Smooth muscle cell (in vitro differentiated cells): ENCODE measurements around the gene GPC6. TPM values are rescaled to one million over a fixed set of nuclear protein-coding genes. Genes with fewer than 3 reads are reported as not detected.
A peak's percentile ranks its signal among the peaks of the same experiment; 100 is the strongest.

ENCODE experiments used
- DNase-seq: peaks from one replicate; lab custom pipeline; 2025; ENCODE audit not compliant: unreplicated experiment; lab: John Stamatoyannopoulos, UW
- H2AFZ ChIP-seq: fragments of 200-600 bp; sonication (generic); 2 replicates; pipeline ENCODE4 v1.6.0; 2016; ENCODE audit warnings: antibody characterized with exemption, low read depth, mild to moderate bottlenecking
- H3F3A ChIP-seq: fragments of 200-600 bp; sonication (generic); 2 replicates; pipeline ENCODE4 v1.6.0; 2017; ENCODE audit warnings: antibody characterized with exemption, low read depth
- H3K27ac ChIP-seq: fragments of 200-600 bp; sonication (generic); 2 replicates; pipeline ENCODE4 v1.5.1; 2016; ENCODE audit warnings: low read depth, mild to moderate bottlenecking
- H3K27me3 ChIP-seq: fragments of 200-600 bp; sonication (generic); 2 replicates; pipeline ENCODE4 v1.6.1; 2016; ENCODE audit warnings: low read depth, mild to moderate bottlenecking
- H3K36me3 ChIP-seq: fragments of 200-600 bp; sonication (generic); 2 replicates; pipeline ENCODE4 v1.5.1; 2016; ENCODE audit warnings: low read depth
- H3K4me1 ChIP-seq: fragments of 200-600 bp; sonication (generic); 2 replicates; pipeline ENCODE4 v1.5.1; 2016; ENCODE audit warnings: low read depth
- H3K4me2 ChIP-seq: fragments of 200-600 bp; sonication (generic); 2 replicates; pipeline ENCODE4 v1.6.0; 2016; ENCODE audit warnings: mild to moderate bottlenecking
- H3K4me3 ChIP-seq: fragments of 200-600 bp; sonication (generic); 2 replicates; pipeline ENCODE4 v1.5.1; 2016; ENCODE audit warnings: mild to moderate bottlenecking
- H3K79me2 ChIP-seq: fragments of 200-600 bp; sonication (generic); 2 replicates; pipeline ENCODE4 v1.6.0; 2016; ENCODE audit warnings: low read depth, mild to moderate bottlenecking
- H3K9ac ChIP-seq: fragments of 200-600 bp; sonication (generic); 2 replicates; pipeline ENCODE4 v1.6.0; 2016; ENCODE audit warnings: low read depth
- H3K9me3 ChIP-seq: fragments of 200-600 bp; sonication (generic); replicated peaks from 2 replicates; pipeline ENCODE4 v1.5.1; 2016; ENCODE audit warnings: low read depth
- H4K20me1 ChIP-seq: fragments of 200-600 bp; sonication (generic); 2 replicates; pipeline ENCODE4 v1.6.0; 2016; ENCODE audit warnings: low read depth
- whole genome bisulfite sequencing: methylation state at CpG from one replicate; pipeline ENCODE4 v1.1.7; 2016; ENCODE audit warnings: low lambda C conversion rate; 5-methylcytosine and 5-hydroxymethylcytosine counted together
- polyA plus RNA-seq: library from polyadenylated mRNA; unstranded; fragments of >200 nt; fragmentation: Nextera tagmentation; extraction: Ambion mirVana; gene quantifications from 2 replicates; pipeline ENCODE4 v1.2.1, GENCODE V29; 2016
- total RNA-seq: library from RNA; depleted of rRNA; stranded (reverse); fragments of >200 nt; gene quantifications from 2 replicates; pipeline ENCODE4 v1.2.3, GENCODE V29; 2014
- TF ChIP-seq, protein P1 (sequence below): fragments of 200-600 bp; sonication (generic); IDR thresholded peaks from 2 replicates; pipeline ENCODE4 v1.5.1; 2017; ENCODE audit warnings: borderline replicate concordance, mild to moderate bottlenecking, antibody characterized with exemption; ENCODE audit not compliant: insufficient read depth, poor library complexity, severe bottlenecking

GPC6 gene
- total and polyA plus RNA-seq, 2 experiments from 2014 or later: 19.7 to 68.5 TPM

DNA sequence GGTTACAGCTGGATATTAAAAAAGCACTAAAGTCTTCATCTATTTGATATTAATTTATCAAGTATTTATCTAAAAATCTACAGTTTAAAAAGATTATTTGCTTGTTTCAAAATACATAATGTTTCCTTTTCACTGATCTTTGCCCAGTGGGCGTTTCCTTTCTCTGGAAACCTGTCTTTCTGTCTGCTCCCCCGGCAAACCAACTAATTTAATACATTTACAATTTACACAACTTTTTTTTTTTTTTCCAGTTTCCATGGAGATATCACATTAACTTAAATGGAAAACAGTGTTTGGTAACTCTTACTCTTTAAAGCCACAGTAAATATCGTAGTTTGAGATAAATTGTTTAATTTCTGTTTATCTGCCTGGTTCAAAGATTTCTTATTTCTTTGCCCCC lies 5.3 kb downstream of the GPC6 start:
- no peak for DNase-seq
- H3K27ac ChIP-seq: no peak overlapping the region
- H3K27me3 ChIP-seq: no peaks in the 10 kb centered on the region
- H3K9ac ChIP-seq: no peak overlapping the region
- no peak overlapping the region for H2AFZ ChIP-seq
- H4K20me1 ChIP-seq: no peaks in the 10 kb centered on the region
- peak overlapping the region; percentile 1 for H3K4me2 ChIP-seq
- TF ChIP-seq, protein P1, sequence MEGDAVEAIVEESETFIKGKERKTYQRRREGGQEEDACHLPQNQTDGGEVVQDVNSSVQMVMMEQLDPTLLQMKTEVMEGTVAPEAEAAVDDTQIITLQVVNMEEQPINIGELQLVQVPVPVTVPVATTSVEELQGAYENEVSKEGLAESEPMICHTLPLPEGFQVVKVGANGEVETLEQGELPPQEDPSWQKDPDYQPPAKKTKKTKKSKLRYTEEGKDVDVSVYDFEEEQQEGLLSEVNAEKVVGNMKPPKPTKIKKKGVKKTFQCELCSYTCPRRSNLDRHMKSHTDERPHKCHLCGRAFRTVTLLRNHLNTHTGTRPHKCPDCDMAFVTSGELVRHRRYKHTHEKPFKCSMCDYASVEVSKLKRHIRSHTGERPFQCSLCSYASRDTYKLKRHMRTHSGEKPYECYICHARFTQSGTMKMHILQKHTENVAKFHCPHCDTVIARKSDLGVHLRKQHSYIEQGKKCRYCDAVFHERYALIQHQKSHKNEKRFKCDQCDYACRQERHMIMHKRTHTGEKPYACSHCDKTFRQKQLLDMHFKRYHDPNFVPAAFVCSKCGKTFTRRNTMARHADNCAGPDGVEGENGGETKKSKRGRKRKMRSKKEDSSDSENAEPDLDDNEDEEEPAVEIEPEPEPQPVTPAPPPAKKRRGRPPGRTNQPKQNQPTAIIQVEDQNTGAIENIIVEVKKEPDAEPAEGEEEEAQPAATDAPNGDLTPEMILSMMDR: no peak
- H3K4me1 ChIP-seq: peaks cover 20% of the 10 kb centered on the region
- H3K79me2 ChIP-seq: peaks cover 73% of the 10 kb centered on the region
- no peaks in the 10 kb centered on the region for H3F3A ChIP-seq
- no peaks in the 10 kb centered on the region for H3K36me3 ChIP-seq
- WGBS: 65% methylated on average over 3 of the region's 3 CpGs
- H3K9me3 ChIP-seq: no peaks in the 10 kb centered on the region
- peak overlapping the region; percentile 23 for H3K4me3 ChIP-seq

DNA sequence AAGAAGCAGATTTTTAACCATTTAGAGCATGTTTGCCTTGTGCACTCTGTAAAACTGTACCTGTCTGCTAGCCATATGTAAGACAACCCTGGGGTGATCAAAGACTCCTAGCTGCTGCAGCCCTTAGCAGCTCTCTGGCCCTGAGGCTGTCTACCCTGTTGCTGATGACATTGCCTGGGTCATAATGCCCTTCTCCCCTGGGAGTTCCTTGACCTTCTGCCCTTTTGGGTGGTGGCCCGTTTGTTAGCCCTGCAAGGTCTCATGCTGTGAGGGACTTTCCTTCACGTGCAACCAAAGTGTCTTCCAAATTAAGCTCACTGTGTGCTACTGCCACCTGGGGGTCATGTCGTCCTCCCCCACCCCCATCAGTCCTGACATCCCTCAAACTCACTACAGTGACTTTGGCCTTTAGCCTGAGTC lies 7.4 kb downstream of the GPC6 start:
- Histone ChIP-seq H4K20me1 (no peaks in the 10 kb centered on the region), H3F3A (no peaks in the 10 kb centered on the region), H3K4me3 (no peak overlapping the region), H2AFZ (no peak overlapping the region), H3K27ac (no peak overlapping the region), H3K4me1 (peaks cover 20% of the 10 kb centered on the region), H3K27me3 (no peaks in the 10 kb centered on the region), H3K9ac (no peak overlapping the region), H3K79me2 (peaks cover 89% of the 10 kb centered on the region), H3K4me2 (no peak overlapping the region), H3K9me3 (peaks cover 2% of the 10 kb centered on the region), H3K36me3 (peaks cover 6% of the 10 kb centered on the region)
- WGBS: 50% methylated on average over 3 of the region's 3 CpGs
- no peak for DNase-seq
- TF ChIP-seq, protein P1: no peak

DNA sequence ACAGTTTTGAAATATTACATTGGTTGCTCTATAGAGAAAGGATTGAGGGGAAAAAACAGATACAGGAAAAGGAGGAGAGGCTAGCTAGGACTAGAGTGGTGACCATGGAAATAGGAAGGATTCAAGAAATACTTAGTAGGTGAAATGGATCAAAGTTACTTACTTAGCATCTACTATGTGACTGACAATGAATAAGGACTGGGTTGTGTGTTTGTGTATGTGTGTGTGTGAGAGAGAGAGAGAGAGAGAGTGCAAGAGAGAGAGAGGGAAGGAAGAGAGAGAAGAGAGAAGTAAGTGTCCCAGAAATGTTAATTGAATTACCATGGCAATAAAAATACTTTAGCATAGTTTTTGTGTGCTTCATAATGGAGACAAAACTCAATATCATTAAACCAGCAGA lies 7.9 kb downstream of the GPC6 start:
- Histone ChIP-seq H3K9me3 (peaks cover 2% of the 10 kb centered on the region), H3K9ac (no peak overlapping the region), H3K4me1 (peaks cover 15% of the 10 kb centered on the region), H2AFZ (no peak overlapping the region), H4K20me1 (no peaks in the 10 kb centered on the region), H3K27ac (no peak overlapping the region), H3K27me3 (no peaks in the 10 kb centered on the region), H3K36me3 (peaks cover 9% of the 10 kb centered on the region), H3K79me2 (peaks cover 89% of the 10 kb centered on the region), H3F3A (no peaks in the 10 kb centered on the region), H3K4me3 (no peak overlapping the region), H3K4me2 (no peak overlapping the region)
- DNase-seq: no peak
- TF ChIP-seq, protein P1: no peak

DNA sequence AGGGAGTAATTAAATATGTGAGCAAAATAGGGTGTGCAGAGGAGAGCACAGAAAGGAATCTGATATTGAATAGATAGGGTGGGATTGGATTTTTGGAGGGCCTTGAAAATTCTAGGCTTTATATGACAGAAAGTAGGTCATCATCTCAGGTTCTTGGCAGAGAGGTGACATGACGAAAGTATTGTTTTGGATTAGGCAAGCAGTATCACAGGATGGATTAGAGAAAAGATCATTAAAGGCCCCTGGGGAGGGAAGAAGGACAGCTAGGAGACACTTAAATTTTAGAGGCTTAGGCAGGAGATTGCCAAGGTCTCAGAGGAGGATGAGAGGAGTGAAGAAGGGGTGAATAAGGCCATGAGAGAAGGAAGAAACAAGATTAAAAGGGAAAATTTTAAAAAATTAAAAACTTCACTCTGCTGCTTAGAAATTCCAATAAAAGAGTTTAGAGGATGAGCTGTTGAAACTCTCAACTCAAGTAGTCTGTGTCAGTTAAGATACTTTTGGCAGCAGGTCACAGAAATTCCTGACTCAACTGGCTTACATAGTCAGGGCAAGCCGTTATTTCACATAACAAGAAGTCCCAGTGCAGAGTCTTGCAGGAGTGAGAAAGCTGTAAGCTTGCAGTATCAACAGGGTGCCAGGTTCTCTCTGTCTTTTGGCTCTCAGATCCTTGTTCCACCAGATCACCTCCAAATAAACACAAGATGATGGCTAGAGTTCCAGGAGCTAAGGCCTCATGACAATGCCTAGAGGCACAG lies 8.8 kb downstream of the GPC6 start:
- Histone ChIP-seq H3F3A (no peaks in the 10 kb centered on the region), H2AFZ (no peak overlapping the region), H3K4me1 (peaks cover 5% of the 10 kb centered on the region), H3K36me3 (peaks cover 10% of the 10 kb centered on the region), H3K4me3 (no peak overlapping the region), H3K4me2 (no peak overlapping the region), H3K9ac (no peak overlapping the region), H3K9me3 (peaks cover 2% of the 10 kb centered on the region), H3K27ac (no peak overlapping the region), H4K20me1 (no peaks in the 10 kb centered on the region), H3K79me2 (peaks cover 89% of the 10 kb centered on the region), H3K27me3 (no peaks in the 10 kb centered on the region)
- TF ChIP-seq, protein P1: no peak
- DNase-seq: no peak
- WGBS: 63% methylated on average over 2 of the region's 2 CpGs
